Measurements from ENCODE around the gene PPP5C.
"Not testable (repeated sequence)": the region's sequence is repeated elsewhere in the genome, so short reads cannot be mapped to it uniquely, and the experiment has no call there.

The PPP5C gene

GRCh38 chr19:46411088-46411924 is 64.4 kb downstream of the PPP5C start:
- DNase-seq: no peak

GRCh38 chr19:46411925-46412649 is 65.2 kb downstream of the PPP5C start:
- DNase-seq: no peak

- no peak for DNase-seq
These were observed 65.9 kb downstream of the PPP5C start for GRCh38 chr19:46412650-46413261.

GRCh38 chr19:46413262-46414031 is 66.6 kb downstream of the PPP5C start, which contains the start of gene CCDC8:
TSS of gene CCDC8 (minus strand) at chr19:46413564. CDS start at chr19:46412810, 754 bp downstream.
- DNase-seq: peak; percentile 98

- not testable (repeated sequence) for DNase-seq
These were observed 68.0 kb downstream of the PPP5C start for GRCh38 chr19:46414899-46415298.

- peak; percentile 98 for DNase-seq
These were observed 69.2 kb downstream of the PPP5C start for GRCh38 chr19:46415804-46416709.

- DNase-seq: no peak
These were observed 73.2 kb downstream of the PPP5C start for GRCh38 chr19:46420056-46420455.

GRCh38 chr19:46422344-46422743 is 75.5 kb downstream of the PPP5C start:
- no peak for DNase-seq

- DNase-seq: no peak
These were observed 76.3 kb downstream of the PPP5C start for GRCh38 chr19:46423188-46423587.

- DNase-seq: no peak
These were observed 79.2 kb downstream of the PPP5C start for GRCh38 chr19:46426035-46426505.

GRCh38 chr19:46426506-46427162 is 79.7 kb downstream of the PPP5C start:
- peak; percentile 92 for DNase-seq

GRCh38 chr19:46427518-46428045 is 80.7 kb downstream of the PPP5C start:
- no peak for DNase-seq

- peak; percentile 81 for DNase-seq
These were observed 81.6 kb downstream of the PPP5C start, which contains the start of gene PNMA8C for GRCh38 chr19:46428239-46429135. TSS of gene PNMA8C (minus strand) at chr19:46428936. CDS start at chr19:46428359, 577 bp downstream.

- no peak for DNase-seq
These were observed 83.1 kb downstream of the PPP5C start for GRCh38 chr19:46429999-46430398.

GRCh38 chr19:46431824-46432223 is 84.9 kb downstream of the PPP5C start:
- DNase-seq: peak; percentile 65

GRCh38 chr19:46433470-46433869 is 86.6 kb downstream of the PPP5C start:
- DNase-seq: not testable (repeated sequence)

- no peak for DNase-seq
These were observed 88.1 kb downstream of the PPP5C start for GRCh38 chr19:46435009-46435408.

GRCh38 chr19:46435689-46436088 is 88.8 kb downstream of the PPP5C start:
- DNase-seq: not testable (repeated sequence)

Measured in islet precursor cell (in vitro differentiated cells).